ENCODE results near the gene PCGF2. TPM values are rescaled to one million over a fixed set of nuclear protein-coding genes. Genes with fewer than 3 reads are reported as not detected.

Gene PCGF2
- total and polyA plus RNA-seq, 9 of the 15 experiments (the other 6 are each of a cell fraction or from before 2014, with no cell fraction given) = 1.3 to 33.4 (median 7.0) TPM

DNA sequence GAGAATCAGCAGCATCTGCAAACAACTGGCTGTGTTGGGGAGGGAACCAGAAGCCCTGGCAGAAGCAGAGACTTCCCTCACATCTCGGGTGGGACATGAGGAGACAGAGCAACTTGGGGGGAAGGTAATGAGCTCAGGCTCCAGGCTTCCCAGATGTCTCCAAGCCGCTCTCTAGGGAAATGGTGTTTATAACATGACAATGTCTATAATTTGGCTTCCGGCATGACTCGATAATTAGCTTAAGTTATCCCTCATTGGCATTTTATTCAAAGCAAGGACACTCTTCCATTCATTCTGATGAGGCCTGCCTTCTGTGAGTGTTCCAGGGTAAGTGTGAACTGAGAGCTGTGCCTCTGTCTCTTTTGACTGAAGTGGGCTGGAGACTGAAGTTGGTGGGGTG, 57.8 kb downstream of the PCGF2 start (continued):
- TF ChIP-seq, protein P1, sequence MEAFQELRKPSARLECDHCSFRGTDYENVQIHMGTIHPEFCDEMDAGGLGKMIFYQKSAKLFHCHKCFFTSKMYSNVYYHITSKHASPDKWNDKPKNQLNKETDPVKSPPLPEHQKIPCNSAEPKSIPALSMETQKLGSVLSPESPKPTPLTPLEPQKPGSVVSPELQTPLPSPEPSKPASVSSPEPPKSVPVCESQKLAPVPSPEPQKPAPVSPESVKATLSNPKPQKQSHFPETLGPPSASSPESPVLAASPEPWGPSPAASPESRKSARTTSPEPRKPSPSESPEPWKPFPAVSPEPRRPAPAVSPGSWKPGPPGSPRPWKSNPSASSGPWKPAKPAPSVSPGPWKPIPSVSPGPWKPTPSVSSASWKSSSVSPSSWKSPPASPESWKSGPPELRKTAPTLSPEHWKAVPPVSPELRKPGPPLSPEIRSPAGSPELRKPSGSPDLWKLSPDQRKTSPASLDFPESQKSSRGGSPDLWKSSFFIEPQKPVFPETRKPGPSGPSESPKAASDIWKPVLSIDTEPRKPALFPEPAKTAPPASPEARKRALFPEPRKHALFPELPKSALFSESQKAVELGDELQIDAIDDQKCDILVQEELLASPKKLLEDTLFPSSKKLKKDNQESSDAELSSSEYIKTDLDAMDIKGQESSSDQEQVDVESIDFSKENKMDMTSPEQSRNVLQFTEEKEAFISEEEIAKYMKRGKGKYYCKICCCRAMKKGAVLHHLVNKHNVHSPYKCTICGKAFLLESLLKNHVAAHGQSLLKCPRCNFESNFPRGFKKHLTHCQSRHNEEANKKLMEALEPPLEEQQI (IDR thresholded peaks at IDR 0.05) = no peak
- TF ChIP-seq HNRNPL (IDR thresholded peaks at IDR 0.05; ENCODE audit: low read depth, low read length) = no peak
- TF ChIP-seq MYNN (IDR thresholded peaks at IDR 0.05) = no peak
- no peak for TF ChIP-seq MYNN (CRISPR knock-in tag; IDR thresholded peaks at IDR 0.05)
- TF ChIP-seq MTA2 (IDR thresholded peaks at IDR 0.05; ENCODE audit: low read depth) = no peak
- TF ChIP-seq, protein P2, sequence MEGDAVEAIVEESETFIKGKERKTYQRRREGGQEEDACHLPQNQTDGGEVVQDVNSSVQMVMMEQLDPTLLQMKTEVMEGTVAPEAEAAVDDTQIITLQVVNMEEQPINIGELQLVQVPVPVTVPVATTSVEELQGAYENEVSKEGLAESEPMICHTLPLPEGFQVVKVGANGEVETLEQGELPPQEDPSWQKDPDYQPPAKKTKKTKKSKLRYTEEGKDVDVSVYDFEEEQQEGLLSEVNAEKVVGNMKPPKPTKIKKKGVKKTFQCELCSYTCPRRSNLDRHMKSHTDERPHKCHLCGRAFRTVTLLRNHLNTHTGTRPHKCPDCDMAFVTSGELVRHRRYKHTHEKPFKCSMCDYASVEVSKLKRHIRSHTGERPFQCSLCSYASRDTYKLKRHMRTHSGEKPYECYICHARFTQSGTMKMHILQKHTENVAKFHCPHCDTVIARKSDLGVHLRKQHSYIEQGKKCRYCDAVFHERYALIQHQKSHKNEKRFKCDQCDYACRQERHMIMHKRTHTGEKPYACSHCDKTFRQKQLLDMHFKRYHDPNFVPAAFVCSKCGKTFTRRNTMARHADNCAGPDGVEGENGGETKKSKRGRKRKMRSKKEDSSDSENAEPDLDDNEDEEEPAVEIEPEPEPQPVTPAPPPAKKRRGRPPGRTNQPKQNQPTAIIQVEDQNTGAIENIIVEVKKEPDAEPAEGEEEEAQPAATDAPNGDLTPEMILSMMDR (IDR thresholded peaks at IDR 0.05 in 2 of 3, conservative IDR thresholded peaks at IDR 0.05 in 1 of 3; ENCODE audit: insufficient read depth in 2 of 3, low read depth in 1 of 3, low read length in 3 of 3) = no peak
- TF ChIP-seq NFRKB (IDR thresholded peaks at IDR 0.05; ENCODE audit: low read depth) = no peak
- no peak for TF ChIP-seq GTF2A2 (tag; IDR thresholded peaks at IDR 0.05)
- TF ChIP-seq ETV1 (tag; conservative IDR thresholded peaks at IDR 0.05; ENCODE audit: low read depth) = no peak
- TF ChIP-seq MBD1 (CRISPR knock-in tag; IDR thresholded peaks at IDR 0.05) = no peak
- TF ChIP-seq, protein P3, sequence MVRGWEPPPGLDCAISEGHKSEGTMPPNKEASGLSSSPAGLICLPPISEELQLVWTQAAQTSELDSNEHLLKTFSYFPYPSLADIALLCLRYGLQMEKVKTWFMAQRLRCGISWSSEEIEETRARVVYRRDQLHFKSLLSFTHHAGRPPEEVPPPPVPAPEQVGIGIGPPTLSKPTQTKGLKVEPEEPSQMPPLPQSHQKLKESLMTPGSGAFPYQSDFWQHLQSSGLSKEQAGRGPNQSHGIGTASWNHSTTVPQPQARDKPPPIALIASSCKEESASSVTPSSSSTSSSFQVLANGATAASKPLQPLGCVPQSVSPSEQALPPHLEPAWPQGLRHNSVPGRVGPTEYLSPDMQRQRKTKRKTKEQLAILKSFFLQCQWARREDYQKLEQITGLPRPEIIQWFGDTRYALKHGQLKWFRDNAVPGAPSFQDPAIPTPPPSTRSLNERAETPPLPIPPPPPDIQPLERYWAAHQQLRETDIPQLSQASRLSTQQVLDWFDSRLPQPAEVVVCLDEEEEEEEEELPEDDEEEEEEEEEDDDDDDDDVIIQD (CRISPR knock-in tag; IDR thresholded peaks at IDR 0.05) = no peak
- no peak for TF ChIP-seq TBP (optimal IDR thresholded peaks at IDR 0.05; ENCODE audit: low read depth, low read length)
- TF ChIP-seq TEAD1 (CRISPR knock-in tag; IDR thresholded peaks at IDR 0.05) = no peak
- TF ChIP-seq RNF219 (CRISPR knock-in tag; IDR thresholded peaks at IDR 0.05) = no peak
- TF ChIP-seq KAT2B (IDR thresholded peaks at IDR 0.05; ENCODE audit: low read depth, low read length) = no peak
- no peak for TF ChIP-seq KLF1 (tag; IDR thresholded peaks at IDR 0.05)
- no peak for TF ChIP-seq ZBTB1 (CRISPR knock-in tag; IDR thresholded peaks at IDR 0.05; ENCODE audit: borderline replicate concordance, low read depth)
- no peak for TF ChIP-seq IRF2 (CRISPR knock-in tag; IDR thresholded peaks at IDR 0.05)

All from K562 (cell line).